Keratinocyte (primary cell): Measurements from ENCODE around the gene TEP1. TPM values are rescaled to one million over a fixed set of nuclear protein-coding genes. Genes with fewer than 3 reads are reported as not detected.

Experiments used
- DNase-seq: peaks from one replicate; pipeline ENCODE4 v3.0.0-alpha.2; 2011; ENCODE audit warnings: low read depth, missing footprints, low spot score
- FAIRE-seq: peaks from 2 replicates; lab custom pipeline; 2011; peaks lifted over from hg19 to GRCh38; lab: Jason Lieb, UNC
- H2AFZ ChIP-seq: 2 replicates; pipeline ENCODE4 v1.6.0; 2012; ENCODE audit warnings: low read length, control low read depth, inconsistent platforms; ENCODE audit not compliant: control insufficient read depth
- H3K27ac ChIP-seq: 2 replicates; pipeline ENCODE4 v1.5.1; 2011; ENCODE audit warnings: low read length; ENCODE audit not compliant: control insufficient read depth, insufficient read depth
- H3K27me3 ChIP-seq: 3 replicates; pipeline ENCODE4 v1.6.0; 2011; ENCODE audit warnings: low read length; ENCODE audit not compliant: control insufficient read depth, insufficient read depth; ENCODE audit errors: extremely low read depth
- H3K36me3 ChIP-seq, 2 experiments: 2 replicates in 1 of 2; 3 replicates in 1 of 2; pipeline ENCODE4 v1.5.1; 2011; ENCODE audit warnings: low read length in 2 of 2, mild to moderate bottlenecking in 1 of 2; ENCODE audit not compliant: control insufficient read depth in 2 of 2, insufficient read depth in 2 of 2; ENCODE audit errors: extremely low read depth in 1 of 2
- H3K4me1 ChIP-seq: 3 replicates; pipeline ENCODE4 v1.5.1; 2011; ENCODE audit warnings: low read length; ENCODE audit not compliant: control insufficient read depth, insufficient read depth; ENCODE audit errors: extremely low read depth
- H3K4me2 ChIP-seq: 3 replicates; pipeline ENCODE4 v1.6.0; 2011; ENCODE audit warnings: low read depth, low read length; ENCODE audit not compliant: control insufficient read depth, insufficient read depth; ENCODE audit errors: extremely low read depth
- H3K4me3 ChIP-seq, 3 experiments: fragments of 200-600 bp in 1 of 3; sonication (generic) in 1 of 3; 2 replicates in 2 of 3; 3 replicates in 1 of 3; pipeline ENCODE4 v1.5.1; 2011 to 2016; ENCODE audit warnings: low read length in 3 of 3, mild to moderate bottlenecking in 3 of 3, control low read depth in 2 of 3, inconsistent platforms in 1 of 3, low read depth in 1 of 3, mixed read lengths in 1 of 3, mixed run types in 1 of 3, moderate library complexity in 1 of 3; ENCODE audit not compliant: control insufficient read depth in 2 of 3, insufficient read depth in 2 of 3; ENCODE audit errors: extremely low read depth in 1 of 3
- H3K79me2 ChIP-seq: 2 replicates; pipeline ENCODE4 v1.6.0; 2012; ENCODE audit warnings: low read length; ENCODE audit not compliant: control insufficient read depth, insufficient read depth
- H3K9ac ChIP-seq: 3 replicates; pipeline ENCODE4 v1.6.0; 2011; ENCODE audit warnings: low read length; ENCODE audit not compliant: control insufficient read depth, insufficient read depth; ENCODE audit errors: extremely low read depth
- H3K9me1 ChIP-seq: 3 replicates; pipeline ENCODE4 v1.6.0; 2011; ENCODE audit warnings: low read length; ENCODE audit not compliant: control insufficient read depth, insufficient read depth; ENCODE audit errors: extremely low read depth
- H3K9me3 ChIP-seq: 2 replicates; pipeline ENCODE4 v1.5.1; 2012; ENCODE audit warnings: low read depth, low read length; ENCODE audit not compliant: control insufficient read depth
- H4K20me1 ChIP-seq: 3 replicates; pipeline ENCODE4 v1.6.0; 2011; ENCODE audit warnings: low read length; ENCODE audit not compliant: control insufficient read depth, insufficient read depth; ENCODE audit errors: extremely low read depth
- EZH2 ChIP-seq: IDR thresholded peaks from one replicate; pipeline ENCODE4 v1.6.1; 2012; ENCODE audit warnings: inconsistent platforms, mild to moderate bottlenecking, low read length, moderate library complexity
- dilution Hi-C: fragments of 300-500 bp; cut with MboI; formaldehyde crosslinking; loops from one replicate; pipeline ENCODE4 v1.7.0; 2020; ENCODE audit warnings: low sequenced_read_pairs; ENCODE audit not compliant: extremely low pct_ligation_motif_present
- polyA plus RNA-seq, 5 experiments: library from polyadenylated mRNA; depleted of rRNA in 3 of 5; stranded (reverse) in 3 of 5; stranded (forward) in 1 of 5; unstranded in 1 of 5; fragments of >200 nt; gene quantifications; 1 replicate in 1 of 5; 2 replicates in 3 of 5; 3 replicates in 1 of 5; pipeline versions ENCODE4 v1.2.1 to v1.2.3, GENCODE V29; 2011 to 2012; ENCODE audit warnings: missing spikeins in 2 of 5, low read depth in 1 of 5, low replicate concordance in 1 of 5
- TF ChIP-seq, protein P1 (sequence below), 3 experiments: IDR thresholded peaks in 1 of 3; conservative IDR thresholded peaks in 1 of 3; optimal IDR thresholded peaks in 1 of 3; 2 replicates in 2 of 3; 3 replicates in 1 of 3; pipeline versions ENCODE3 to v1.5.1; 2011; ENCODE audit warnings: low read length in 3 of 3, mild to moderate bottlenecking in 3 of 3, moderate library complexity in 2 of 3, control low read depth in 1 of 3, inconsistent platforms in 1 of 3; ENCODE audit not compliant: insufficient read depth in 2 of 3; ENCODE audit errors: extremely low read depth in 1 of 3

The TEP1 gene
- polyA plus RNA-seq, 1 donor (not counting 4 experiments of a cell fraction or from before 2014, with no cell fraction given): 16.6 TPM

DNA sequence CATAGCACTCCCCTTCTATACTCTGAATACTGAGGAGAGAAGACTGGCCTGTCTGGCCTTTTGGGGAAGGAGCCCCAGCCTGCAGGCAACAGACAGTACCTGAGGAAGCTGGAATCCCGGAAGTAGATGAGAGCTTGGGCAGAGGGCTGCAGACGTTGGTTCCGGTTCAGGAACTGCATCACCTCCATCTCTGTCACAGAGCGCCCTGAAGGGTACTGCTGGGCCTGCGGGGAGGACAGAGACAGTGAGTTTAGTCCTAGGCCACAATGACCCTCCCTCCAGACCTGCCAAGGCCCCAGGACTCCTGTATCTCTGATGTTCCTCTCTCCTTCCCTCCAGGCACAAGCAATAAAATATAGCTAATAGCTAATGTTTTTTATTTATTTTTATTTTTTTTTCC, 28.4 kb downstream of the TEP1 start:
- no peak overlapping the region for H2AFZ ChIP-seq
- H3K79me2 ChIP-seq: no peaks in the 10 kb centered on the region
- H3K27me3 ChIP-seq: no peaks in the 10 kb centered on the region
- H3K4me2 ChIP-seq: no peak overlapping the region
- H3K4me3 ChIP-seq: no peak overlapping the region
- H3K27ac ChIP-seq: no peak overlapping the region
- dilution Hi-C loops: no loop called here
- DNase-seq (no peak), FAIRE-seq (no peak)
- H3K4me1 ChIP-seq: no peaks in the 10 kb centered on the region
- H3K9ac ChIP-seq: no peak overlapping the region
- no peaks in the 10 kb centered on the region for H4K20me1 ChIP-seq
- H3K9me3 ChIP-seq: no peaks in the 10 kb centered on the region
- H3K9me1 ChIP-seq: no peaks in the 10 kb centered on the region
- peaks cover 33 to 67% of the 10 kb centered on the region in 2 experiments for H3K36me3 ChIP-seq
- TF ChIP-seq EZH2: no peak

DNA sequence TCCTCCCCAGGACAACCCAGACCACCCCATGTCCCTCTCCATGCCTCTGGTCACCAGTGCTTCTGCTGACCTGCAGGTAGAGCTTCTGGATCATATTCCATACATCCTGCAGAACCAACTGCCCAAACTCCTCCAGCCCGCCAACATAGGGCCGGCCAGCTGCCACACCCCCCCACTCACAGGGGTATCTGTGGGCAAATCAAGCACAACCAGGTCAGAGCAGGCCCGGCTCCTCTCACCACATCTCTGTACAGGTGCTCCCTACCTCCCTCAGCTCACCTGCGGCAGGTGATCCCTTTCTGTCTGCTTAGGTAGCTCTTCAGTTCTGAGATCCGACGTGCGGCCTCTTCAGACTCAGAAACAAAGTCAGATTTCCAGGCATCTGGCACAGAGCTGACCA, 29.0 kb downstream of the TEP1 start:
- Histone ChIP-seq H3K79me2 (no peaks in the 10 kb centered on the region), H3K9me3 (no peaks in the 10 kb centered on the region), H2AFZ (no peak overlapping the region), H3K4me2 (no peak overlapping the region), H3K4me3 (no peak overlapping the region), H3K27ac (no peak overlapping the region), H3K9me1 (no peaks in the 10 kb centered on the region), H3K27me3 (no peaks in the 10 kb centered on the region), H3K4me1 (no peaks in the 10 kb centered on the region), H4K20me1 (no peaks in the 10 kb centered on the region), H3K9ac (no peak overlapping the region), H3K36me3 (peaks cover 37 to 67% of the 10 kb centered on the region in 2 experiments)
- TF ChIP-seq, protein P1, sequence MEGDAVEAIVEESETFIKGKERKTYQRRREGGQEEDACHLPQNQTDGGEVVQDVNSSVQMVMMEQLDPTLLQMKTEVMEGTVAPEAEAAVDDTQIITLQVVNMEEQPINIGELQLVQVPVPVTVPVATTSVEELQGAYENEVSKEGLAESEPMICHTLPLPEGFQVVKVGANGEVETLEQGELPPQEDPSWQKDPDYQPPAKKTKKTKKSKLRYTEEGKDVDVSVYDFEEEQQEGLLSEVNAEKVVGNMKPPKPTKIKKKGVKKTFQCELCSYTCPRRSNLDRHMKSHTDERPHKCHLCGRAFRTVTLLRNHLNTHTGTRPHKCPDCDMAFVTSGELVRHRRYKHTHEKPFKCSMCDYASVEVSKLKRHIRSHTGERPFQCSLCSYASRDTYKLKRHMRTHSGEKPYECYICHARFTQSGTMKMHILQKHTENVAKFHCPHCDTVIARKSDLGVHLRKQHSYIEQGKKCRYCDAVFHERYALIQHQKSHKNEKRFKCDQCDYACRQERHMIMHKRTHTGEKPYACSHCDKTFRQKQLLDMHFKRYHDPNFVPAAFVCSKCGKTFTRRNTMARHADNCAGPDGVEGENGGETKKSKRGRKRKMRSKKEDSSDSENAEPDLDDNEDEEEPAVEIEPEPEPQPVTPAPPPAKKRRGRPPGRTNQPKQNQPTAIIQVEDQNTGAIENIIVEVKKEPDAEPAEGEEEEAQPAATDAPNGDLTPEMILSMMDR (optimal IDR thresholded peaks at IDR 0.05 in 1 of 3, IDR thresholded peaks at IDR 0.05 in 1 of 3, conservative IDR thresholded peaks at IDR 0.05 in 1 of 3; ENCODE audit: extremely low read depth in 1 of 3, insufficient read depth in 2 of 3, low read length in 3 of 3): no peak
- TF ChIP-seq EZH2: no peak
- DNase-seq (no peak), FAIRE-seq (no peak)
- dilution Hi-C loops: no loop called here

DNA sequence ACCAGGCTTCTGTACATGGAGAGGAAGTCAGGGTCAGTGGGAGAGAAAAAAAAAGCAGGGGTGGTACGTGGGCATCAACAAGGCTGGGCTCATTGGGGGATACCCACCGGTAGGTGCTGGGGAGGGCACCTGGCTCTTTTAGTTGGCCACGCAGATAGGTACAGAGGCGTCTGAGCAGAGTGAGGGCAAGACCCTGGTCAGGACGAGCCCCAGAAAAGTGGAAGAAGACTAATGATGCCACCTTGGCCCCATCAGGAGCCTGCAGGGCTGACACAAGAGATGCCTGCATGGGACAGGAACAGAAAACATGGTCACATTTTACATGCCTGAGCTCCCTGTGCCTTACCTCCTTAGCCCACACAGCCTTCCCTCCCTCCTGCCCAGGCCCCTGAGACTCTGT, 29.7 kb downstream of the TEP1 start:
- TF ChIP-seq, protein P1 (optimal IDR thresholded peaks at IDR 0.05 in 1 of 3, IDR thresholded peaks at IDR 0.05 in 1 of 3, conservative IDR thresholded peaks at IDR 0.05 in 1 of 3; ENCODE audit: extremely low read depth in 1 of 3, insufficient read depth in 2 of 3, low read length in 3 of 3): no peak
- TF ChIP-seq EZH2: no peak
- no peaks in the 10 kb centered on the region for H3K27me3 ChIP-seq
- dilution Hi-C loops: no loop called here
- H4K20me1 ChIP-seq: no peaks in the 10 kb centered on the region
- H3K4me3 ChIP-seq: no peak overlapping the region
- no peaks in the 10 kb centered on the region for H3K9me1 ChIP-seq
- no peaks in the 10 kb centered on the region for H3K4me1 ChIP-seq
- H2AFZ ChIP-seq: no peak overlapping the region
- no peak for DNase-seq
- no peak overlapping the region for H3K4me2 ChIP-seq
- no peak overlapping the region for H3K27ac ChIP-seq
- H3K9ac ChIP-seq: no peak overlapping the region
- peaks cover 38 to 69% of the 10 kb centered on the region in 2 experiments for H3K36me3 ChIP-seq
- no peaks in the 10 kb centered on the region for H3K9me3 ChIP-seq
- FAIRE-seq: no peak
- no peaks in the 10 kb centered on the region for H3K79me2 ChIP-seq
